Measurements from ENCODE around the gene SYNE3.

DNA sequence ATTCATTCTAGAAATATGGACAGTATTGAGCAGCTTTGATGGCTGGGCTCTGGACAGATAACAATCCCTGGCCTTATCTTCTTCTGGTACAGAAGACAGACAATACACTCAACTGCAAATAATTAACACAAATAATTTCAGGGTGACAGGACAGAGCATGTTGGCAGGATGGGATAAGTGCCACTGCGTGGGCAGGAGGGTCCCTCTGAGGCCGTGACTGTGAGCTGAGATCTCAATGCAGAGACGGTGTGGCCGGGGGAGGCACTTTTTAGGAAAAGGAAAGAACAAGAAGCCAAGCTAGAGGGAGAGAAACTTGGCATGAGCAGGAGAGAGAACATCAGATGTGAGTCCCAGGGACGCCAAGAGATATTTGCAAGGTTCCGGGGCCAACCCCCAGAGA, 8.1 kb downstream of the SYNE3 start:
- TF ChIP-seq, protein P1, sequence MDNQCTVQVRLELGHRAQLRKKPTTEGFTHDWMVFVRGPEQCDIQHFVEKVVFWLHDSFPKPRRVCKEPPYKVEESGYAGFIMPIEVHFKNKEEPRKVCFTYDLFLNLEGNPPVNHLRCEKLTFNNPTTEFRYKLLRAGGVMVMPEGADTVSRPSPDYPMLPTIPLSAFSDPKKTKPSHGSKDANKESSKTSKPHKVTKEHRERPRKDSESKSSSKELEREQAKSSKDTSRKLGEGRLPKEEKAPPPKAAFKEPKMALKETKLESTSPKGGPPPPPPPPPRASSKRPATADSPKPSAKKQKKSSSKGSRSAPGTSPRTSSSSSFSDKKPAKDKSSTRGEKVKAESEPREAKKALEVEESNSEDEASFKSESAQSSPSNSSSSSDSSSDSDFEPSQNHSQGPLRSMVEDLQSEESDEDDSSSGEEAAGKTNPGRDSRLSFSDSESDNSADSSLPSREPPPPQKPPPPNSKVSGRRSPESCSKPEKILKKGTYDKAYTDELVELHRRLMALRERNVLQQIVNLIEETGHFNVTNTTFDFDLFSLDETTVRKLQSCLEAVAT (IDR thresholded peaks at IDR 0.05) = no peak
- TF ChIP-seq SIRT6 (IDR thresholded peaks at IDR 0.05; ENCODE audit: low read depth, low read length) (no peak), SIN3A (IDR thresholded peaks at IDR 0.05; ENCODE audit: borderline replicate concordance in 2 of 2, control insufficient read depth in 1 of 2, low read depth in 2 of 2, low read length in 2 of 2) (no peak), POLR2AphosphoS5 (IDR thresholded peaks at IDR 0.05; ENCODE audit: control insufficient read depth, insufficient read depth, low read depth, low read length) (no peak), ZBTB1 (CRISPR knock-in tag; IDR thresholded peaks at IDR 0.05; ENCODE audit: borderline replicate concordance, low read depth) (no peak), MXI1 (IDR thresholded peaks at IDR 0.05; ENCODE audit: low read depth, low read length) (no peak), BHLHE40 (IDR thresholded peaks at IDR 0.05; ENCODE audit: low read length) (no peak)
- TF ChIP-seq, protein P2, sequence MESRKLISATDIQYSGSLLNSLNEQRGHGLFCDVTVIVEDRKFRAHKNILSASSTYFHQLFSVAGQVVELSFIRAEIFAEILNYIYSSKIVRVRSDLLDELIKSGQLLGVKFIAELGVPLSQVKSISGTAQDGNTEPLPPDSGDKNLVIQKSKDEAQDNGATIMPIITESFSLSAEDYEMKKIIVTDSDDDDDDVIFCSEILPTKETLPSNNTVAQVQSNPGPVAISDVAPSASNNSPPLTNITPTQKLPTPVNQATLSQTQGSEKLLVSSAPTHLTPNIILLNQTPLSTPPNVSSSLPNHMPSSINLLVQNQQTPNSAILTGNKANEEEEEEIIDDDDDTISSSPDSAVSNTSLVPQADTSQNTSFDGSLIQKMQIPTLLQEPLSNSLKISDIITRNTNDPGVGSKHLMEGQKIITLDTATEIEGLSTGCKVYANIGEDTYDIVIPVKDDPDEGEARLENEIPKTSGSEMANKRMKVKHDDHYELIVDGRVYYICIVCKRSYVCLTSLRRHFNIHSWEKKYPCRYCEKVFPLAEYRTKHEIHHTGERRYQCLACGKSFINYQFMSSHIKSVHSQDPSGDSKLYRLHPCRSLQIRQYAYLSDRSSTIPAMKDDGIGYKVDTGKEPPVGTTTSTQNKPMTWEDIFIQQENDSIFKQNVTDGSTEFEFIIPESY (CRISPR knock-in tag; IDR thresholded peaks at IDR 0.05) = no peak
- TF ChIP-seq, protein P3, sequence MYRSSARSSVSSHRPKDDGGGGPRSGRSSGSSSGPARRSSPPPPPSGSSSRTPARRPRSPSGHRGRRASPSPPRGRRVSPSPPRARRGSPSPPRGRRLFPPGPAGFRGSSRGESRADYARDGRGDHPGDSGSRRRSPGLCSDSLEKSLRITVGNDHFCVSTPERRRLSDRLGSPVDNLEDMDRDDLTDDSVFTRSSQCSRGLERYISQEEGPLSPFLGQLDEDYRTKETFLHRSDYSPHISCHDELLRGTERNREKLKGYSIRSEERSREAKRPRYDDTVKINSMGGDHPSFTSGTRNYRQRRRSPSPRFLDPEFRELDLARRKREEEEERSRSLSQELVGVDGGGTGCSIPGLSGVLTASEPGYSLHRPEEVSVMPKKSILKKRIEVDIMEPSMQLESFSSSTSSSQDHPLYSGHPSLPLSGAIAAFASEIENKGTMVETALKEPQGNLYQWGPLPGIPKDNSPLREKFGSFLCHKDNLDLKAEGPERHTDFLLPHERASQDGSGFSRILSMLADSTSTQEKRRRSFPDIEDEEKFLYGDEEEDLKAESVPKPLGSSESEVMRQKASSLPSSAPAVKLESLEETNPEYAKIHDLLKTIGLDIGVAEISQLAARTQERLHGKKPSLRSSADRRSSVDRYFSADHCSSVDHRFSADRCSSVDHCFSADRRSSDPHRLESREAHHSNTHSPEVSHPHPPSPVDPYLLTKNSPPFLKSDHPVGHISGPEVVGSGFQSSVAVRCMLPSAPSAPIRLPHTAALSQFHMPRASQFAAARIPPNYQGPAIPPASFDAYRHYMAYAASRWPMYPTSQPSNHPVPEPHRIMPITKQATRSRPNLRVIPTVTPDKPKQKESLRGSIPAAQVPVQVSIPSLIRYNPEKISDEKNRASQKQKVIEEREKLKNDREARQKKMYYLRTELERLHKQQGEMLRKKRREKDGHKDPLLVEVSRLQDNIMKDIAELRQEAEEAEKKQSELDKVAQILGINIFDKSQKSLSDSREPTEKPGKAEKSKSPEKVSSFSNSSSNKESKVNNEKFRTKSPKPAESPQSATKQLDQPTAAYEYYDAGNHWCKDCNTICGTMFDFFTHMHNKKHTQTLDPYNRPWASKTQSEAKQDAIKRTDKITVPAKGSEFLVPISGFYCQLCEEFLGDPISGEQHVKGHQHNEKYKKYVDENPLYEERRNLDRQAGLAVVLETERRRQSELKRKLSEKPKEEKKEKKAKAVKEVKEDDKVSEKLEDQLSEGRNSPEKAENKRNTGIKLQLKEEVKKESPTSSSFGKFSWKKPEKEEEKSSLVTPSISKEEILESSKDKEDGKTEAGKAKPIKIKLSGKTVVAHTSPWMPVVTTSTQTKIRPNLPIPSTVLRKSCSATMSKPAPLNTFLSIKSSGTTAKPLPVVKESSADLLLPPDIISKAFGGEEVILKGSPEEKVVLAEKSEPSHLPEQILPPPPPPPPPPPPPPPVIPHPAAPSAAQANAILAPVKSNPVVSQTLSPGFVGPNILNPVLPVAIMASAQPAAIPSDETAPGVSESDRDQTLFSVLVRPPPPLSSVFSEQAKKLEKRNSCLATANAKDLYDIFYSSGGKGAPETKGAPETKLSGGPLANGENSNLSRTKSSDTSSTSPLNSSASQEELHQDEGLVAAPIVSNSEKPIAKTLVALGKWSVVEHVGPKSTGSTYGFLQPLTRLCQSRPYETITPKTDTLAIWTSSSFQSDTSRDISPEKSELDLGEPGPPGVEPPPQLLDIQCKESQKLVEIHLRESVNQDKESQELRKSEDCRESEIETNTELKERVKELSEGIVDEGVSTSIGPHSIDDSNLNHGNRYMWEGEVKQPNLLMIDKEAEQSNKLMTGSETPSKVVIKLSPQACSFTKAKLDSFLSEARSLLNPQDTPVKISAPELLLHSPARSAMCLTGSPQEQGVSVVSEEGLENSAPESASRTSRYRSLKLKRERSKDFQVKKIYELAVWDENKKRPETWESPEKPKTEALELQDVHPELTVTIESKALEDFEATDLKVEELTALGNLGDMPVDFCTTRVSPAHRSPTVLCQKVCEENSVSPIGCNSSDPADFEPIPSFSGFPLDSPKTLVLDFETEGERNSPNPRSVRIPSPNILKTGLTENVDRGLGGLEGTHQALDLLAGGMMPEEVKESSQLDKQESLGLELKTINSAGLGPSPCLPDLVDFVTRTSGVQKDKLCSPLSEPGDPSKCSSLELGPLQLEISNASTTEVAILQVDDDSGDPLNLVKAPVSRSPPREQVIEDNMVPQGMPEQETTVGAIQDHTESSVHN (IDR thresholded peaks at IDR 0.05; ENCODE audit: borderline replicate concordance in 1 of 2, low read depth in 1 of 2) = no peak
